ENCODE results near the gene IGFBP6.

- TF ChIP-seq POLR2A (IDR thresholded peaks at IDR 0.05), result no peak
- no peak for TF ChIP-seq CTCF (IDR thresholded peaks at IDR 0.05)
Measured at GRCh38 chr12:53074283-53074998, 23.0 kb upstream of the IGFBP6 start.

Data from thyroid gland (tissue), 4 donors.